Pancreas (tissue), 10 donors: Measurements from ENCODE around the gene FMR1. TPM values are rescaled to one million over a fixed set of nuclear protein-coding genes. Genes with fewer than 3 reads are reported as not detected.

ENCODE experiments used
- ATAC-seq, 4 donors: fragments of 200-7000 bp; cut with Tn5 transposase; one replicate each; pipeline versions ENCODE4 v1.8.0 to v1.9.1; 2020; ENCODE audit warnings: mild to moderate bottlenecking in 4 of 4, moderate library complexity in 4 of 4
- DNase-seq, 6 donors: peaks; one replicate each; pipeline ENCODE4 v3.0.0-alpha.2; 2020
- FAIRE-seq: peaks from 2 replicates; lab custom pipeline; 2012; peaks lifted over from hg19 to GRCh38; lab: Jason Lieb, UNC
- H3K27ac ChIP-seq, 4 donors: fragments of 200-600 bp; sonication (generic); 1 replicate in 3 of 4; 2 replicates in 1 of 4; pipeline versions ENCODE4 v1.5.0 to v1.8.0; 2020
- H3K27me3 ChIP-seq, 4 donors: fragments of 200-600 bp; one replicate each; pipeline ENCODE4 v1.8.0; 2021
- H3K36me3 ChIP-seq, 3 donors: fragments of 200-600 bp; sonication (generic) in 1 of 3; one replicate each; pipeline versions ENCODE4 v1.5.0 to v1.8.0; 2020 to 2021
- H3K4me1 ChIP-seq, 3 donors: fragments of 200-600 bp; one replicate each; pipeline ENCODE4 v1.8.0; 2021
- H3K4me3 ChIP-seq, 4 donors: fragments of 200-600 bp; sonication (generic) in 2 of 4; one replicate each; pipeline versions ENCODE4 v1.5.0 to v1.8.0; 2020 to 2021
- H3K9me3 ChIP-seq, 4 donors: fragments of 200-600 bp; one replicate each; pipeline ENCODE4 v1.8.0; 2021
- CTCF ChIP-seq, 4 donors: fragments of 200-600 bp; sonication (generic) in 3 of 4; IDR thresholded peaks; one replicate each; pipeline versions ENCODE4 v1.5.0 to v1.8.0; 2021; ENCODE audit warnings: antibody characterized with exemption in 4 of 4
- WGBS, 2 donors: extraction: QIAGEN DNeasy Blood & Tissue Kit; methylation state at CpG; one replicate each; pipeline ENCODE4 v1.1.7; 2013; 5-methylcytosine and 5-hydroxymethylcytosine counted together
- intact Hi-C, 3 donors: fragments of 100-400 bp; cut with DNase I; formaldehyde crosslinking; loops; one replicate each; pipeline versions ENCODE4 v1.11.1 to v1.14.2; 2022
- polyA plus RNA-seq, 2 donors: library from polyadenylated mRNA; stranded (reverse); fragments of 200-250 nt; gene quantifications; one replicate each; pipeline ENCODE4 v1.2.3, GENCODE V29; 2013
- total RNA-seq, 6 donors: library from RNA; stranded (reverse); fragmentation: NEBNext Ultra II Directional in 4 of 6; extraction: Animal tissue kit (Norgen Biotek cat#: 25700) in 4 of 6; gene quantifications; one replicate each; pipeline versions ENCODE4 v1.2.1 to v1.2.4, GENCODE V29; 2021 to 2023
- donor health status: healthy with polysubstance abuse.
- donor health status: DM: no; HTN: no; CAD: no; lungs with moderate emphysema.
- donor health status: DM: no; HTN: no; CAD: no.
- donor health status: control.
- donor health status: control.
- donor health status: Bipolar disorder and iron deficiency.
- donor health status: DM: yes; HTN: yes; CAD: no.
- donor health status: DM: no; HTN: no; CAD: no.
- donor health status: DM: no; HTN: no; CAD: no.
- donor health status: DM: yes; HTN: yes; CAD: no.

The FMR1 gene
- total and polyA plus RNA-seq, 8 donors: 11.6 to 25.5 (median 15.4) TPM

DNA sequence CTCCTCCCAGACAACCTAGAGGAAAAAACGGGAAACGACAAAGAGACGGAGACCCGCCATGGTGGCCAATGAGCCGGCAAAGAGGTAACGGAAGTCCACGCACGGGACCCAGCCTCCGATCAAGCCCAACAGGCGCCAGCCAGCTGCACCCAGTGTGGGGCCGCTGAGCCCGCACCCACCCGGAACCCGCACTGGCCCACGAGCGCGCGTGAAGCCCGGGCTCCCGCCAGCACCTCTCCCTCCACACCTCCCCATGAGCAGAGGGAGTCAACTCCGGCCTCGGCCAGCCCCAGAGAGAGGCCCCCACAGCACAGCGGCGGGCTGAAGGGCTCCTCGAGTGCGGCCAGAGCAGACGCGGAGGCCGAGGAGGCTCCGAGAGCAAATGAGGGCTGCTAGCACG is 14.6 kb upstream of the FMR1 start:
- peaks cover 0 to 3% (median under 1%) of the 10 kb centered on the region in 4 donors for H3K27me3 ChIP-seq
- no peaks in the 10 kb centered on the region for H3K36me3 ChIP-seq
- ATAC-seq (no peak), FAIRE-seq (no peak), DNase-seq (peak in 2 of 6 donors; percentile 47 to 54)
- WGBS, 2 donors: 87 to 95% methylated on average over 31 of the region's 31 CpGs
- H3K27ac ChIP-seq: no peak overlapping the region
- intact Hi-C loops: no loop called here
- H3K4me1 ChIP-seq: no peaks in the 10 kb centered on the region
- H3K9me3 ChIP-seq: no peaks in the 10 kb centered on the region
- TF ChIP-seq CTCF (IDR thresholded peaks at IDR 0.05): no peak
- no peak overlapping the region for H3K4me3 ChIP-seq

DNA sequence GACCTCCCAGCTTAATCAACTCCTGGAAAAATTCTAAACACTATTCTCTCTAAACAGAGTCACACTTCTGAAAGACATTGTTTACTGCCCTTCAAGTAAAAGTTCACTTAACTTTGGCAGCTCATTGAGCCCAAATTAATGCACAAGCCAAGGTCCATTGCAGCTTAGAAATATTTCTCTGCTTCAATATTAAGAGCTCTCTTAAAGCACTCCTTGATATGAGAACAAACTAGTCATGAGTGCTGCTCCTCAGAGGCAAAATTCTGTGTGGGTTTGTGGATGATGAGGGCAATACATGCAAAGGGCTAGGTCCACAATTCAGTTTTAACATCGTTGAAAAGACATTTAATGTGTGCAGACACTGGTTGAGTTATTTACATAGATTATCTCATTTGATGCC is 12.8 kb upstream of the FMR1 start:
- peaks cover 0 to 3% (median 0%) of the 10 kb centered on the region in 4 donors for H3K27me3 ChIP-seq
- no peak for TF ChIP-seq CTCF (IDR thresholded peaks at IDR 0.05)
- FAIRE-seq: no peak
- H3K4me1 ChIP-seq: no peaks in the 10 kb centered on the region
- no peak for ATAC-seq
- H3K36me3 ChIP-seq: no peaks in the 10 kb centered on the region
- no peak overlapping the region for H3K27ac ChIP-seq
- no peak for DNase-seq
- H3K4me3 ChIP-seq: no peak overlapping the region
- intact Hi-C loops: no loop called here
- 24 to 30% methylated on average over 1 of the region's 1 CpG for WGBS, 2 donors
- H3K9me3 ChIP-seq: no peaks in the 10 kb centered on the region

DNA sequence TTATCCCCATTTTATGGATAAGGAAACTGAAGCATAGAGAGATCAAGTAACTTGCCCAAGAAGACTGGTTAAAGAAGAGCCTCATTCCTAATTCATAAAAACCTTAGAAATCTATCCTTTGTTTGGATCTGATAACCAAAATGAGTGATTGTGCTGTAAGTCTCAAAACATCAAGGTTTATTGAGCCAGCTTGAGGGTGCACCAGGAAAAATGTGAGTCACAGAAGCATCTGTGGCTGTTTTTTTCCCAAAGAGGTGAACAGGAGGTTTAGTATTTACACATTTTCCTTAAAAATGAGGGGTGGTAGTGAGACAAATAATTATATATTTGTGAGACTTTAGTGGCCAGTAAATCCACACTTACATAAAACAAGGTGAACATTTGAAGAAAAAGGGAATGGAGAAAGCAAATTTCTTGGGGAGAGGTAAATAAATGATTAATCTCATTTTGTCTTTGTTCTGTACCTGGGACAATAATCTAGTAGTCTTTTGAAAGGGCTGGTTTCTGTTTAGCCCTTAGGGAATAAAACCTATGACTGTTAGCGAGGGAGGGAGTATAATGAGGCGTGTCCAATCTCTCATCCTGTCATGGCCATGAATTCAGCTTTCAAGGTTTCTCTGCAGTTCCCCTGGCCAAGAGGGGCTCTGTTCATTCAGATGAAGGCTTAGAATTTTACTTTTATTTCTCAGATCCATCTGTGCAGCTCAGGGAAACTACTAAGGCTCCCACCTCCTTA is 12.2 kb upstream of the FMR1 start:
- 77 to 85% methylated on average over 2 of the region's 2 CpGs for WGBS, 2 donors
- DNase-seq: no peak
- ATAC-seq: no peak
- no peak overlapping the region for H3K4me3 ChIP-seq
- H3K36me3 ChIP-seq: no peaks in the 10 kb centered on the region
- no peaks in the 10 kb centered on the region for H3K9me3 ChIP-seq
- FAIRE-seq: no peak
- H3K27me3 ChIP-seq: peaks cover 0 to 3% (median 0%) of the 10 kb centered on the region in 4 donors
- no peaks in the 10 kb centered on the region for H3K4me1 ChIP-seq
- no peak for TF ChIP-seq CTCF (IDR thresholded peaks at IDR 0.05)
- H3K27ac ChIP-seq: no peak overlapping the region
- intact Hi-C loops: no loop called here

GRCh38 chrX:147900349-147900748 is 11.4 kb upstream of the FMR1 start:
- intact Hi-C loops: no loop called here
- FAIRE-seq (no peak), DNase-seq (no peak), ATAC-seq (no peak)
- Histone ChIP-seq H3K4me3 (no peak overlapping the region), H3K27ac (no peak overlapping the region), H3K9me3 (no peaks in the 10 kb centered on the region), H3K4me1 (no peaks in the 10 kb centered on the region), H3K27me3 (peaks cover 0 to 3% (median 0%) of the 10 kb centered on the region in 4 donors), H3K36me3 (no peaks in the 10 kb centered on the region)
- TF ChIP-seq CTCF (IDR thresholded peaks at IDR 0.05): no peak
- 63% methylated on average over 1 of the region's 1 CpG for WGBS, 2 donors

GRCh38 chrX:147901461-147902126 is 10.1 kb upstream of the FMR1 start:
- no peak for TF ChIP-seq CTCF (IDR thresholded peaks at IDR 0.05)
- Histone ChIP-seq H3K27ac (peak overlapping the region in 1 of 4 donors; percentile 2), H3K9me3 (no peaks in the 10 kb centered on the region), H3K4me1 (no peaks in the 10 kb centered on the region), H3K36me3 (no peaks in the 10 kb centered on the region), H3K4me3 (no peak overlapping the region), H3K27me3 (peaks cover 0 to 3% (median 0%) of the 10 kb centered on the region in 4 donors)
- no peak for FAIRE-seq
- no peak for DNase-seq
- intact Hi-C loops: no loop called here
- WGBS, 2 donors: 27 to 30% methylated on average over 6 of the region's 6 CpGs
- no peak for ATAC-seq
